WTC11 (cell line): ENCODE data around the gene HDDC3.

Source experiments
- ATF3 ChIP-seq: sonication (generic); formaldehyde crosslinking; conservative IDR thresholded peaks from 2 replicates; pipeline ENCODE4 v1.8.1; 2022; ENCODE audit warnings: mild to moderate bottlenecking, missing genetic modification reagents
- ATF6 ChIP-seq: sonication (generic); formaldehyde crosslinking; IDR thresholded peaks from 2 replicates; pipeline ENCODE4 v1.8.1; 2023; ENCODE audit warnings: mild to moderate bottlenecking, missing genetic modification reagents
- CTCF ChIP-seq: fragments of 200-600 bp; IDR thresholded peaks from 2 replicates; pipeline ENCODE4 v1.8.0; 2022; ENCODE audit warnings: antibody characterized with exemption
- ZNF281 ChIP-seq: sonication (generic); formaldehyde crosslinking; IDR thresholded peaks from 2 replicates; pipeline ENCODE4 v1.8.0; 2023; ENCODE audit warnings: mild to moderate bottlenecking, missing genetic modification reagents

GRCh38 chr15:90956274-90957030 lies 24.1 kb upstream of the HDDC3 start:
- TF ChIP-seq CTCF (peak; percentile 91), ATF3 (CRISPR knock-in tag) (no peak), ZNF281 (CRISPR knock-in tag) (0 out of 2 replicates have a peak, but pooled peaks have one; percentile 19), ATF6 (CRISPR knock-in tag) (no peak)
